HCT116 (cell line): ENCODE measurements around the gene LYST.

ENCODE experiments used
- CTCF ChIP-seq, 3 experiments: fragments of 200-600 bp in 1 of 3; sonication (generic) in 1 of 3; IDR thresholded peaks in 2 of 3; conservative IDR thresholded peaks in 1 of 3; 2 replicates each; pipeline ENCODE4 v1.5.1; 2012 to 2017; ENCODE audit warnings: low read depth in 2 of 3, low read length in 2 of 3, antibody characterized with exemption in 1 of 3, borderline replicate concordance in 1 of 3, control low read depth in 1 of 3, mild to moderate bottlenecking in 1 of 3, mixed read lengths in 1 of 3, mixed run types in 1 of 3, moderate library complexity in 1 of 3; ENCODE audit not compliant: insufficient read depth in 1 of 3
- POLR2A ChIP-seq: IDR thresholded peaks from 2 replicates; pipeline ENCODE4 v1.7.0; 2011; ENCODE audit warnings: borderline replicate concordance; ENCODE audit not compliant: insufficient read depth, insufficient read length; ENCODE audit errors: extremely low read depth
- TF ChIP-seq, protein P1 (sequence below): IDR thresholded peaks from 2 replicates; pipeline ENCODE4 v1.6.1; 2012

DNA sequence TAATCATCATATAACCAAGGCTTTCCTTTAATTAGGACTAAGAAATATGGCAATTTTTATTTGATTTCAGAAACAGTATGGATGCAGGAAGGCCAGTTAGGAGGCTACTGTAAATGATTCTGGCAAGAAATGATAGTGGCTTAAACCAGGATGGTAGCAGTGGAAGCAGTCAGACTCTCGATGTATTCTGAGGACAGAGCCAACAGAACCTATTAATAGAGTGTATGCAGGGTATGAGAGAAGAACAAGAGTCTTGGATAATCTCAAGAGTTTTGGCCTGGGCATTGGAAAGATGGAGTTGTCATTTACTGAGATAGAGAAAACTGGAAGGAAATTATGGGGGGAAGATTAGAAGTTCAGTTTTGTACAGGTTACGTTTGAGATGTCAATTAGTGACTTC is 143.8 kb downstream of the LYST start:
- TF ChIP-seq, protein P1, sequence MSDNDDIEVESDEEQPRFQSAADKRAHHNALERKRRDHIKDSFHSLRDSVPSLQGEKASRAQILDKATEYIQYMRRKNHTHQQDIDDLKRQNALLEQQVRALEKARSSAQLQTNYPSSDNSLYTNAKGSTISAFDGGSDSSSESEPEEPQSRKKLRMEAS: no peak
- TF ChIP-seq CTCF (IDR thresholded peaks at IDR 0.05 in 2 of 3, conservative IDR thresholded peaks at IDR 0.05 in 1 of 3; ENCODE audit: borderline replicate concordance in 1 of 3, insufficient read depth in 1 of 3, low read depth in 2 of 3, low read length in 2 of 3): no peak
- no peak for TF ChIP-seq POLR2A
